ENCODE measurements around the gene ST6GALNAC6.
A peak's percentile ranks its signal among the peaks of the same experiment; 100 is the strongest.
"Not testable (repeated sequence)": the region's sequence is repeated elsewhere in the genome, so short reads cannot be mapped to it uniquely, and the experiment has no call there.

Gene ST6GALNAC6

DNA sequence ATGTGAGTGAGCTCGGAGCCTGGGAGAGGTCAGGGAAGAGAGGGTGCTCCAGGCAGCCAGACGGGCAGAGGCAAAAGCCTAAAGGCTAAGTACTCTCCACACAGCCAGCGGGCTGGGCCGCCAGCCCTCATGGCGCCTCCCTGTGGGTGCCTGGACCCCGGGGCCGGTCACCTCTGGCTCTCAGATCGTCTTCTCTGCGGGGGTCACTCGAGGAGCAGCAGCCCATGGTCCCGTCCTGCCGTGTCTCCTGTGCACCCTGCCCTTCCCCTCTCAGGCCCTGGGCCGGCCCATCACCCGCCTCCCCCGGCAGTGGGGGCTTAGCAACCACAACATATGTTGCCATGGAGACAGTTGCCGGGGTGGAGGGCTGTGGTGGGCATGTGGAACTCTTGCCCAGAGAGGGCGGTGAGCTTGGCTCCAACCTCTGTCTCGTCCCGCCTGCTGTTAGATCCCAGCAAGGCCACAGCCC lies 26.1 kb downstream of the ST6GALNAC6 start:
- DNase-seq (ENCODE audit: low read depth), result no peak

DNA sequence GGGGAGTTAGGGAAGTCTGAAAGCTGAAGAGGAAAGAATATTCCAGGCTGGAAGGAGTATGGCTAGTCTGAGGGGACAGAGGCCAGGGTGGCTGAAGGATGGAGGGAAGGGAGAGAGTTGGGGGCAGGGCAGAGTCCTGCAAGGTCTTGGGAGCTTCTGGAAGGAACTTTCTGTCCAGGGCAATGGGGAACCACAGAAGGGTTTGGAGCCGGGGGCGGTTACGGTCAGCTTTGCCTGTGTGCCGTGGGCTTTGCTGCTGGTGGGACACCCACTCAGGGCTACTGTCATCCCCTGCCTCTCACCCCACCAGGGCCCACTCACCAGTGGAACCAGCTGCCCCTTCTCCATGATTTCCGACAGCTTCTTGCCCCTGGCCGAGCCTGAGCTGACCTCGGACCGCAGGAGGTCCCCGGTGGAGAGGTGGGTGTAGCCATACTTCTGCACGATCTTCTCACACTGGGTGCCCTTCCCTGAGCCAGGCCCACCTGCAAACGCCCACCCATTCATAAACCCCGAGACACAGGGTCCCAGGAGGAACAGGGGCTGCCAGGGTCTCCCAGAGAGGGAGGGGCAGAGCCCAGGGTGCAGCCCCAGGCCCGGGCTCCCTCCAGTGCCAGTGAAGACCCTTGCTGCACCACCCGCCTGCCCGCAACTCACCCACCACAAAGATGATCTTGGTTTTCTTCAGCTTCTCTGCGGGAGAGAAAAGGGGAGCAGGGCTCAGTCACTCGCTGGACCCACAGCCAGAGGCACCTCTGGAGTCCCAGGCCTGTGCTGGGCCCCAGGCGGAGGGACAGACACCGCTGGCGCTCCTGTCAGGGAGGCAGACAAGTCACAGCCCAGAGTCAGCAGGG lies 26.8 kb downstream of the ST6GALNAC6 start:
- DNase-seq (ENCODE audit: low read depth), result no peak

DNA sequence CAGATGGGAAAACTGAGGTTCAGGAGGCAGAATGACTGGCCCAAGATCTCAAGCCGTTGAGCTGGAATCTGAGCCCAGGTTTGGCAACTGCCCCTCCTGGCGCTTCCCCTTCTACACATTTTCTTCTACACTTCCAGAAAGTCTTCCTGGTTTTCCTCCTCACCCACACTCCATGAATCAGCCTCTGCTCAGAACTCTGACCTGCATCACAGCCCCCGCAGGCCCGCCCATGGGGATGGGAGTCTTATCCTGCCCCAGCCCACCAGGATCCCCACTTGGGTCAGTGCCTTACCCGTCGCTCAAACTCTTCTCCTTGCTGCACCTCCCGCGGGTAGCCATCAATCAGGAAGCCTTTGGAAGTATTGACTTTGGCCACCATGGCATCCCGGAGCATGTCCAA lies 27.9 kb downstream of the ST6GALNAC6 start:
- DNase-seq (ENCODE audit: low read depth), result no peak

DNA sequence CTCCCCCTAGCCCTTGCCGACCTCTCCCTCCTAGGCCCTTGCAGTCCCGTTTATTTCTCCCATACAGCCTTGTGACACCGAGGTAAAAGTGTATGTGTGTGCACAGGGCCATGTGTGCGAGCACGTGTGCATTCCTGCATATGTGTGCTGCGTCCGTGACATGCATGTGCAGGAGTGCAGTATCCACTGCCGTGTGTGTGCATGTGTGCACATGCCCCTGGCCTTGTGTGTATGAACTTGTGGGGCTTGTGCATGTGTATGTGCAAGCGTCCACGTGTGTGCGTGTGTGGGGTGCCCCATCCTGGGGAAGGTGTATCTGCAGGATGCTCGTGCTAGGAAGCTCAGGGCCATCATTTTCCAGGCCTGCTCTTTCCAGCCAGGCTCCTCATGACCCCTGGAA lies 28.5 kb downstream of the ST6GALNAC6 start:
- no peak for DNase-seq (ENCODE audit: low read depth)

DNA sequence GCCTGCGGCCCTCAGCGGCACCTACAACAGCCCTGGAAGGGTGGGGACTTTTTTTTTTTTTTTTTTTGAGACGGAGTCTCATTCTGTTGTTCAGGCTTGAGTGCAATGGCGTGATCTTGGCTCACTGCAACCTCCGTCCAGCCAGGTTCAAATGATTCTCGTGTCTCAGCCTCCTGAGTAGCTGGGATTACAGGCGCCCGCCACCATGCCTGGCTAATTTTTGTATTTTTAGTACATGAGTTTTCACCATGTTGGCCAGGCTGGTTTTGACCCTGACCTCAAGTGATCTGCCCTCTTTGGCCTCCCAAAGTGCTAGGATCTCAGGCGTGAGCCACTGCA lies 29.3 kb downstream of the ST6GALNAC6 start:
- DNase-seq (ENCODE audit: low read depth), result not testable (repeated sequence)

DNA sequence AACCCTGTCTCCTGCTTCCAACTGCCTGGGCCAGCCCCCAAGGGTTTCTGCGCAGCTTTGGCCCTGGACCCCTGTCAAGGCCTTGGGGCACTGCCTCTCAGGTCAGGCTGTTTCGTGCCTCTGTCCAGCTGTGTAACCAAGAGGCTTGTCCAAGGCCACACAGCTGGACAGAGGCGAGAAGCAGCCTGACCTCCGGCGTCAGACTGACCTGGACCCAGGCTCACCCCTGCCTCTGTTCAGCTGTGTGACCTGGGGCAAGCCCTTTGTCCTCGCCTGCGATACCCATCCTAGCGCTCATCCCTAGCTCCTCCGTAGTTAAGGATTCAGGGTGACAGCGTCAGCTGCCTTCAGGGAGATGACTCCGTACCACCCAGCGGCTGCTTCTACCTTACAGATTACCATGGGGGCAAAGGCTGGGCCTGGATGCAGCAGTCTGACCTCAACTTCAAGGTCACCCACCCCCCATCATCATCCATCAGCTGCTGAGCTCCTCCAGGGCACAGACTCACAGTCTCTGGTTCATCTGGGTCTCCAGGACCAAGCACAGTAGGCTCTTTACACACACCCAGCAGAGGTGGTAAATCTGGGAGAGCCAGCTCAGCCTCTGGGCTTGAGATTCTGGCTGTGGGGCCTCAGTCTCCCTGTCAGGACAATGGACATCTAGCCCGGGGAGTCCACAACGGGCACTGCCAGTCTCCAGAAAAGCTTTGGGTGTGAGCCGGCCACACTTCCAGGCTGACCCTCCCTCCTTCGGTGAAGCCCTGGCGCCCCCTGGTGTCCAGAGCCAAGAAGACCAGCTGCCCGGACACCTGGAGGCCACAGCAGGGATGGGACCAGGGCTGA lies 29.9 kb downstream of the ST6GALNAC6 start:
- DNase-seq (ENCODE audit: low read depth), result peak; percentile 81

DNA sequence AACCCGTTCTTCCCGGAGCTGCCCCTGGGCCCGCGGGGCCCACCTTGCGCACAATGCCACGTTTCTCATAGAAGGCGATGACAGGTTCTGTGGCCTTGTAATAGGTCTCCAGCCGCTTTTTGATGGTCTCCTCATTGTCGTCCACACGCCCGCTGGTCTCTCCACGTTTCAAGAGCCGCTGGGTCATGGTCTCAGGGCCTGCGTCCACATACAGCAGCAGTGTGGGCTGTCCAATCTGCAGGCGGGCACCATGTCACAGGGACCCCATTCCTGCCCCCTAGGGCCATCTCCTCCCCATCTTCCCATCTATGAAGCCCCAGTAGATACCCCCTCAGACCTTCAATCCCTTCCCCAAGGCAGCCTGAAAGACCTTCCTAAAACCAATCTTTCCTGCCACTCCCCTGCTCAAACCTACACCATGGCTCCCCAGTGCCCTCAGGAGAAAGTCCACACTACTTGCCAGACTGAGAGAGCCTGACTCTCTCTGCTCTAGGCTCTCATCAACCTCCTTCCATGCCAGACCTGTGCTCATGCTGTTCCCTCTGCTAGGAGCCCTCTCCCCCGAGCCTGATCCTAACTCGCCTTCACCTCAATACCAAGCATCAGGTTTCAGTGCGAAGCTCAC lies 31.0 kb downstream of the ST6GALNAC6 start:
- no peak for DNase-seq (ENCODE audit: low read depth)

DNA sequence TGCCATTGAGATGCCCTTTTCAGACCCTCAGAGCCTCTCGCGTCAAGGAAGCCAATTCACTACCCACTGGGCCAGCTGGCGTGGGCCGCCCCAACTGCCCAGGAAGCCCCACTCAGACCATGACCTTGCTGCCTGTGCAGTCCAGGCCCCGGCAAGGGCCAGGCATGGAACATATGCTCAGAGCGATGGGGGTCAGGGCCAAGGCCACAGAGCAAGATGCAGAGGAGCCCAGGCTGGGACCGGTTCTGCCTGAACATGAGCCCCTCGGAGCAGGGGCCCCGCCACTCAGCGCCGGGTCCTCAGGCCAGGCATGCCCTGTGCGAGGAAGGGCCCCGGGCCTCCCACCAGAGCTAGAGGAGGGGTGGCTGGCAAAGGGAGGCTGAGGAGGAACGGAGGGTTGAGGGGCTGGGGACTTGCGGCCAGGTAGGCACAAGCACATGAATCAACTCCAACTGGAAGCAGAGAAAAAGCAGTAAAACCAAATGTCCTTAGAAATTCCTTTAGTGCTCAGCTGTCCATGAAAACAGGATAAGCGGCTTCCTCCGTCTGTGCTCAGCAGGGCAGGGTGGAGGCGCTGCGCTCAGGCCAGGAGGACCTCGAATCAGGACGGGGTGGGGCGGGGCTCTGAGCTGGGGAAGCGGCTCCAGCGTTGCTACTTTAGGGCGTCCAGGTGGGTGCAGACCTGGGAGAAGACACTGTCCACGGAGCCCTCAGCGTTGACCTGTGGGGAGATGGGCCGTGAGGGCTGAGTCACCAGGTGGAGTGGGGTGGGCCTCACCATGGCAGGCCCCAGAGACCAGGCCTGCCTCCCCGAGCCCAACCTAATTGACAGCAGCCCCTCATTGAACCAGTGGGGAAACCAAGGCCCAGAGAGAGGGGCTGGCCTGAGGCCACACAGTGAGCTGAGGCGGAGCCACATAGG lies 31.8 kb downstream of the ST6GALNAC6 start:
- DNase-seq (ENCODE audit: low read depth), result no peak

DNA sequence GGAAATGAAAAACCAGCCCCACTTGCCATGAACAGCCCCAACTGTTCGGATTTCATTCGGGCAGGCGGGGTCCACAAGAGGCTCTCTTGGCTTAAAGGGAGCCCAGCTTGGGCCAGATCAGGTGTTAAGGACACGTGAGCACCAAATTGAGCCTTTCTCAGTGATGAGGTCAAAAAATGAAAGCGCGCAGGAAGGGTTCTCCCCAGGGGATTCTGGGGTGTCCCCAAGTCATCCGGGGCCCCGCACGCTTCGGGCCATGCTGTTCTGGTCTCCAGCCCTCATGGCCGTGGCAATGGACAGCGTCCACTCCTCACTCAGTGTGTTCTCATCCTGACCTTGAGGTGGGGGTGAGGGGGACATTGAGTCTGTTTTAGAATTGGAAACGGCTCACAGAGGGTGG lies 32.9 kb downstream of the ST6GALNAC6 start:
- DNase-seq (ENCODE audit: low read depth), result no peak

DNA sequence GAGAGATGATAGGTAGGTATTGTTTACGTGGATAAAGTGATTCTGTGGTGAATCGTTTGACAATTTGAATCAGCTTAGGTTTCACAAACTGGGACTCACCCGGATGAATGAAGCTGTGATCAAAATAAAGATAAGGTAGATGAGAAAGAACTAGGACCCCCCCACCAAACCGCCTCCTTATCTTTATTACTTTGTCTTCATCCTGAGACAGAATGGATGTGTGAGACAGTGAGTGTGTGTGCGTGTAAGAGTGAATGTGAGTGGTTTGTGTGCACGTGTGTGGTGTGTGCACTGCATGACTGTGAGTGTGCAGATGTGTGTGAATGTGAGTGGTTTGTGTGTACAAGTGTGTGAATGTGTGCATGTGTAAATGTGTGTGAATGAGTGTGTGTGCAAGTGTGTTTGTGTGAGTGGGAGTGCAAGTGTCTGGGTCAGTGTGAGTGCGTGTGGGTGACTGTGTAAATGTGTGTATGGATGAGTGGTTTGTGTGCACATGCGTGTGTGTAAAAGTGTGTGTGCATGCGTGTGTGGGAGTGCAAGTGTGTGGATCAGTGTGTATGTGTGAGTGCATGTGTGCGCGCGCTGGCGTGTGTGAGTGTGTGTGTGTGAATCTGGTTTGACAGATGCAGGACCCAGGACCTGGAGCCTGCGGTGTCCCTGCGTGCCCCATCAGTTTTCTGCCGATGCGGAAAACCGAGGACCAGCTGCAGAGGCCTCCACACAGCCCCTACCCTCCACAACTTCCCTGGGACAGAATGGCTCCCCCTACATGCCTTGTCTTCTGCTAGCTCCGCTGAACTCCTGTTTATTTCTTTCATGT lies 33.5 kb downstream of the ST6GALNAC6 start:
- peak; percentile 35 for DNase-seq (ENCODE audit: low read depth)

DNA sequence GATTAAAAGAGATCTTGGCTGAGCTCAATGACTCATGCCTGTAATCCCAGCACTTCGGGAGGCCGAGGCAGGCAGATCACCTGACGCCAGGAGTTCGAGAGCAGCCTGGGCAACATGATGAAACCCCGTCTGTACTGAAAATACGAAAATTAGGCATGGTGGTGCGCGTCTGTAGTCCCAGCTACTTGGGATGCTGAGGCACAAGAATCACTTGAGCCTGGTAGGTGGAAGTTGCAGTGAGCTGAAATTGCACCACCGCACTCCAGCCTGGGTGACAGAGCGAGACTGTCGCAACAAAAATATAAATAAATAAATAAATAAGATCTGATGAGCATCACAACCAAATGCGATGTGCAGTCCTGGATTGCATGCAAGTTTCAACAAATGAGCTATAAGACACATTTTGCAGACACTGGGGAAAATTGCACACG lies 36.2 kb downstream of the ST6GALNAC6 start:
- no peak for DNase-seq (ENCODE audit: low read depth)

DNA sequence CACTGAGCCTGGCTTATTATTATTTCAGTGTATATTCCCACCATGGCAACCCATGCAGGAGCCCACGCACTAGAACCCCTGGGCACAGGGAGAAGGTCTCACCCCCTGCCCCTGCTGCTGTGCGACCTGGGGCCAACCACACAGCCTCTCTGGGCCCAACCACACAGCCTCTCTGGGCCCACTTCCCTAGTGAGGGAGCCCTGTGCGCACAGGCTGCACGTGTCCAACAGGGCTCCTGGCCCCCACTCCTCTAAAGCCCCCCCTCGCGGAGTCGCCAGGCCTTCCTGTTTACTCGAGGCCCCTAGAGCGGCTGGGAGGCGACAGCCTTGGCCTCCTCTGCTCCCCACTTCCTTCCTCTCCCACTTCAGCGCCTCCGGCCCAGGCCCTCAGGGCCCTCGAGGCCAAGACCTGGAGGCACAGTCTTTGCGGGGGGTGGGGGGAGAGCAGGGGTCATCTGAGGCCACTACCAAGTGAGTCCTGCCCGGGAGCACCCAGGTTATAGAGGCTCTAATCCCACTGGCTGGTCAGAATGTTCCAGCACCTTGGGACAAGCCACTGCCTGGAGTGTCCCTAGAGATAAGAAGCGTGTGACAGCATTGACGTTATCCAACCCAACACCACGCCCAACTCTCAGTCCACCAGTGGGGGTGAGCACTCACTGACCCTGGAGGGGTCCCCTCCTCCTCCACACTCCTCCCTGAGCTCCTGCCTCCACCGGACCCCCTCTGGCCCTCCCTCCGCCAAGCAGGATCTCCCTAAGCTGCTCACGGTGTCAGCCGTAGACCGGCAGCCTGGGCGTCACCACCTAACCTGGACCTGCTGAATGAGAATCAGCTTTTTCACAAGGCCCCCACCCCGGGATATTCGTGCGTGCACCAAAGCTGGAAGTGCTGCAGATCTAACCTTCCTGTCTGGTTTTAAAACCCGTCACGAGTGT lies 37.1 kb downstream of the ST6GALNAC6 start:
- no peak for DNase-seq (ENCODE audit: low read depth)

DNA sequence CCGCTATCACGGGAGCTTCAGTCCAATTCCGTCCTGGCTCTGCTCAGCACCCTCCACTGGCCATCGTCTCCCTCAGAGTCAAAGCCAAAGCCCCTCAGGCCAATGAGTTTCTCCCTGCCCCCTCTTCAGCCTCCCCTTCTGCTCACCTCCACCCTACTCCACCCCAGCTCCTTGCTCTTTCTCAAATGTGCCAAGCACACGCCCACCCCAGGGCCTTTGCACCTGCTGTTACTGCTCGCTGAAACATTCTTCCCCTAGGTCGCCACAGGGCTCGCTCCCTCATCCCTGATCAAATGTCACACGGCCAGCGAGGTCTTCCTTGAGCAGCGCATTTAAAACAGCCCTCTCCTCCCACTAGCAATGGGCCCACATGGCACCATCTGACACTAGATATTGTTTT lies 38.6 kb downstream of the ST6GALNAC6 start:
- no peak for DNase-seq (ENCODE audit: low read depth)

DNA sequence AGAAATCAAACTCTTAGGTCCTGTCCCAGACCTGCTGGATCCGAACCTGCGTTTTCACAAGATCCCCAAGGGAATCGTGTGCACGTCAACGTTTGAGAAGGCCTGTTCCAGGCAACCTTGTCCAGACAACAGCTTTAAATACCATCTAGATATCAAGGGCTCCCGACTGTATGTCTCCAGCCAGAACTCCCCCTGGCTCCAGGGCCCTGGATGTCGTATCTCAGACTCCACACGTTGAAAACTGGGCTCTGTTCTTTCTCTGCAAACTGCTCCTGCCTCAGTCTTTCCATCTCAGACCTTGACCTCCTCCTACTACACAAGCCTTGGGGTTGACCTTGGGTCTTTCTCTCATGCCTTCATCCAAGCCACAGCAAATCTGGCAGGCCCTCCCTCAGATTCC lies 39.1 kb downstream of the ST6GALNAC6 start:
- DNase-seq (ENCODE audit: low read depth), result no peak

DNA sequence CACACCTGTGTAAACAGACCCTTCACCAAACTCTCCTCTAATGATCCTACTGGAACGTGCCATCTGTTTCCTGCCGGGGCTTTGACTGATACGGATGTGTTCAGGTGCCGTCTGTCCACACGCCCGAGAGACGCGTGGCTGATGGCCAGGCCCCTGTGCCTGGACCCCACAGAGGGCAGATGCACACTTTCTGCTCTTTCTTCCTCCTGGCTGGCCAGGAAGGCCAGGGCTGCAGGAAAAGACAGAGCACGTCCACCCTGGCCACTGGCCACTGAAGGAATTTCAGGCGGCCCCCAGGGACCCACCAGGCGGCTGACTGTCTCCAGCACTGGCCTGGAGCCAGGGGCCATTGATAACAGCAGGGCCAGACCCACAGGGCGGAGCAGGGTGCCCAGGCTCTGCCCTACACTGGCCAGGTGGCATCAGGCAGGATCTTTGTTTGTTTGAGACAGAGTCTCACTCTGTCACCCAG lies 41.3 kb downstream of the ST6GALNAC6 start:
- no peak for DNase-seq (ENCODE audit: low read depth)

DNA sequence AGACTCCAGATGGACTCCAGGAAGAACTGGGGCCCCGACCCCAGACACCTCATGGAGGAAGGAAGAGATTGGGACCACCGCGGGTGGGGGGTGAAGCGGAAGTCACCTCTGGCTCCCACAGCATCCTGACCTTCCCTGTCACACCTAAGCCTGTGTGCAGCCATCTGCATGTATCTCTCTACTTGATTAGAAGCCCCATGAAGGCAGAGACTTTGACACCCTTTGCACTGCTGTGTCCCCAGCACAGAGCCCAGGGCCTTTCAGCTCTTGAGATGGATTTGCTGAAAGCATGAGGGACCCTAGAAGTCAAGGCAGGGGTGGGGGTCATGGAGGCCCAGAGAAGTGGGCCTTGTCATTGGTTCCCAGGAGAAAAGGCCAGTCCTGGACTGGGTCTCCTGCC lies 42.1 kb downstream of the ST6GALNAC6 start:
- no peak for DNase-seq (ENCODE audit: low read depth)

DNA sequence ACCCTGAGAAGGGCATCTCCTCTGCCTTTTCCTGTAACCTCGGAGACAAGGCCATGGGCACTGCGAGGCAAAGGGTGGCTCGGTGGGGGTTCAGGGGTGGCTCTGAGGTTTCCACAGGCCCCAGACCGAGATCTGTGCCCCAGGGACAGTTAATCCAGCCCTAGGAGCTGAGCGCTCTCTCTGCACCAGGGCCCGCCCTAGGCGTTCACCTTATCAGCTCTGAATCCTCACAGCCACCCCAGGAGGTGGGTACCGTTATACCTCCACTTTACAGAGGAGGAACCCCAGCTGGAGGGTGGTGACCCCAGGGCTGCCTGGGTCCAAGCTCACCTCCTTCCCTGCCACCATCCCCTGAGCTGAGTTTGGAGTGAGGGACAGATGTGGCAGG lies 42.7 kb downstream of the ST6GALNAC6 start:
- DNase-seq (ENCODE audit: low read depth), result no peak

DNA sequence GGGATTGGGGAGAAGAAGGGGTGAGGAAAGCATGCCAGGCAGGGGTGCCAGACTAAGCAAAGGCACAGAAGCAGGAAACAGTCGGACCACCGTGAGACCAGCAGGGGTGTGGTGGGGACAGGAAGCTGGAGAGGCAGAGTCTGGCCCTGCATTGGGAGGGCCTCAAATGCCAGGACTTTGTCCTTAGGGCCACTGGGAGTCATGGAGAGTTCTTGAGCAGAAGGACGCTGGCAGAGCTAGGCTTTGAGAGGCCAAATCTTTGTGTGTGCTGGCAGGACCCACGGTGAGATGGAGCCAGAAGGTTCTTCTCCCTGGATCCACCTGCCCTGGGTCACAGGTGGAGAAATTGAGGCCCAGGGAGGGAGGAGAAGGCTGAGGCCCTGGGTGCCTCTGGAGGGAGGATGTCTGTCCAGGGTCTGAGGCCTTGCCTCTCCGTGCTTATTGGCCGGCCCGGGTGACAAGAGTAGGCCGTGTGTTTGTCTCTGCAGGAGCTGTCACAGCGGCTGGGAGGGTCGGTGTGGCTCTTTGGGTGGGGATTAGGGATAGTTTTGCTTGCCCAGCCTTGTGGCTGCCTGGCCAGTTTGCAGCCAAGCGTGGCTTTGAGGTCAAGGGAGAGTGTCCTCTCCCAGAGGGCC lies 43.2 kb downstream of the ST6GALNAC6 start:
- DNase-seq (ENCODE audit: low read depth), result no peak

DNA sequence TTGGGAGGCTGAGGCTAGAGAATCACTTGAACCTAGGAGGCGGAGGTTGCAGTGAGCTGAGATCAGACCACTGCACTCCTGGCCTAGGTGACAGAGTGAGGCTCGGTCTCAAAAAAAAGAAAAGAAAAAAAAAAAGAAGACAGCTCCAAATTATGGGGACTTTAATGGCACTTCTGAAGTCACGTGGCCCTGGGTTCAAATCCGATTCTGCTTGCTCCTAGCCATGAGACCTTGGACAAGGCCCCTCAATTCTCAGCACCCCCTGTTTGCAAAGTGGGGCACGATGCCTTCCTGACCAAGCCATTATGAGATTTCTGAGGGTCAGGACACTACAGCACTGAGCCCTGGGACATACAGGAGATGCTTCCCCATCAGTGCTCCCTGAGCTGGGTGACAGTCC lies 43.9 kb downstream of the ST6GALNAC6 start:
- DNase-seq (ENCODE audit: low read depth), result no peak

Measured in activated T-cell treated with anti-CD3 and anti-CD28 coated beads for 48 hours (primary cell).